Heart left ventricle (tissue), 16 donors: ENCODE results near the gene MRPL17. TPM values are rescaled to one million over a fixed set of nuclear protein-coding genes. Genes with fewer than 3 reads are reported as not detected.
A peak's percentile ranks its signal among the peaks of the same experiment; 100 is the strongest.

ENCODE experiments used
- ATAC-seq, 4 donors: fragments of 200-7000 bp; cut with Tn5 transposase; one replicate each; pipeline ENCODE4 v1.9.1; 2020 to 2022; ENCODE audit warnings: moderate library complexity in 4 of 4, mild to moderate bottlenecking in 3 of 4, moderate number of reproducible peaks in 1 of 4
- DNase-seq, 5 donors: peaks; one replicate each; pipeline ENCODE4 v3.0.0-alpha.2; 2020
- H3K27ac ChIP-seq, 12 donors: fragments of 200-600 bp; sonication (generic) in 4 of 12; one replicate each; pipeline versions ENCODE4 v1.5.0 to v1.8.0; 2016 to 2022; ENCODE audit warnings: mild to moderate bottlenecking in 2 of 12
- H3K27me3 ChIP-seq, 9 donors: fragments of 200-600 bp; sonication (generic) in 2 of 9; one replicate each; pipeline versions ENCODE4 v1.5.1 to v1.8.0; 2016 to 2022; ENCODE audit warnings: mild to moderate bottlenecking in 3 of 9
- H3K36me3 ChIP-seq, 9 donors: fragments of 200-600 bp; sonication (generic) in 2 of 9; one replicate each; pipeline versions ENCODE4 v1.5.0 to v1.8.0; 2018 to 2022; ENCODE audit warnings: mild to moderate bottlenecking in 2 of 9
- H3K4me1 ChIP-seq, 12 donors: fragments of 200-600 bp; sonication (generic) in 4 of 12; one replicate each; pipeline versions ENCODE4 v1.5.0 to v1.8.0; 2016 to 2022; ENCODE audit warnings: mild to moderate bottlenecking in 3 of 12
- H3K4me3 ChIP-seq, 12 donors: fragments of 200-600 bp; sonication (generic) in 4 of 12; one replicate each; pipeline versions ENCODE4 v1.5.0 to v1.8.0; 2017 to 2022; ENCODE audit warnings: mild to moderate bottlenecking in 9 of 12, moderate library complexity in 4 of 12
- H3K9me3 ChIP-seq, 12 donors: fragments of 200-600 bp; sonication (generic) in 4 of 12; one replicate each; pipeline versions ENCODE4 v1.5.0 to v1.8.0; 2016 to 2022; ENCODE audit warnings: mild to moderate bottlenecking in 1 of 12
- POLR2A ChIP-seq, 2 donors: fragments of 450-650 bp; IDR thresholded peaks; one replicate each; pipeline ENCODE4 v1.6.1; 2017; ENCODE audit warnings: antibody characterized with exemption in 2 of 2, mild to moderate bottlenecking in 2 of 2, moderate library complexity in 2 of 2
- WGBS, 4 donors: extraction: QIAGEN DNeasy Blood & Tissue Kit in 2 of 4; methylation state at CpG; one replicate each; pipeline versions ENCODE4 v1.1.5 to v1.1.7; 2013 to 2018; 5-methylcytosine and 5-hydroxymethylcytosine counted together
- intact Hi-C, 10 donors: fragments of 100-400 bp; cut with DNase I; formaldehyde crosslinking; loops; one replicate each; pipeline versions ENCODE4 v1.11.1 to v1.14.2; 2022
- polyA plus RNA-seq, 2 donors: library from polyadenylated mRNA; stranded (reverse); fragments of 200-250 nt; gene quantifications; one replicate each; pipeline ENCODE4 v1.2.3, GENCODE V29; 2013
- total RNA-seq, 9 donors: library from RNA; depleted of rRNA in 2 of 9; stranded (reverse); fragments of >200 nt in 2 of 9; fragmentation: NEBNext Ultra II Directional in 3 of 9; extraction: Animal tissue kit (Norgen Biotek cat#: 25700) in 3 of 9; gene quantifications; one replicate each; pipeline versions ENCODE4 v1.1.0 to v1.2.4, GENCODE V29; 2016 to 2023
- TF ChIP-seq, protein P1 (sequence below), 12 donors: fragments of 200-600 bp; sonication (generic) in 4 of 12; IDR thresholded peaks; one replicate each; pipeline versions ENCODE4 v1.5.0 to v1.8.0; 2018 to 2022; ENCODE audit warnings: antibody characterized with exemption in 12 of 12, mild to moderate bottlenecking in 5 of 12
- donor health status: ischemic (EF 13 %, LVEDD 7.1; RV severe dilation, severe dysfunction).
- donor health status: healthy with polysubstance abuse.
- donor health status: DM: no; HTN: yes; CAD: no.
- donor health status: DM: no; HTN: no; CAD: no.
- donor health status: ischemic (EF 25% LVEDD 6.9; RV normal size, moderate dysfunction).
- donor health status: ischemic (EF 25% LVEDD 5.7; RV mildly dilated, moderate dysfunction).
- donor health status: healthy.
- donor health status: DM: yes; HTN: yes; CAD: no.
- donor health status: ischemic (EF 35%, LVEDD 5.7; RV mildly dilated, moderate dysfunction).
- donor health status: nonischemic (EF 11% LVEDD 7.7; RV severe dilation, severe dysfunction).
- donor health status: DM: yes; HTN: yes; CAD: no.
- donor health status: PGD.
- donor health status: ischemic (EF 29% LVEDD 5.4; RV normal size, mild dysfunction).
- donor health status: nonischemic (EF 23%, LVEDD 6.1; RV moderate dilation, normal function).

MRPL17 gene
- total and polyA plus RNA-seq, 11 donors, result 31.0 to 70.9 (median 53.5) TPM

DNA sequence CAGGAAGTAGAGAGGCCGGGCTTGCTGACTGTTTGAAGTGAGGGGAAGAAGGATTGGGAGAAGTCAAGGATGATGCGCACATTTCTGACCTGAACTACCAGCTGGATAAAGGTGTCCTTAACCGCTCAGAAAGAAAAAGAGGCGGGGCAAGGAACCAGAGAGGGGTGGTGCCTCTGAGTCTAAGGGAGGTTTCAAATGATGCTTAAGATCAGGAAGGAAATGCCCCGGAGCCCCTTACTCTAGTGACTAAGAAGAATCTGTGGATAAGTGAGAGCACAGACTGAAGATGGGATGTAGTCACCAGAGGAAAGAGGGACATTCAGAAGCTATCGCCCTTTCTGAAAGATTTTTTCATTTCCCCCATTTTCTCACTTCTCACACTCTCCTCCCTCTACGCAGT is 40.2 kb downstream of the MRPL17 start:
- peaks cover 0 to 66% (median 46%) of the 10 kb centered on the region in 12 donors for H3K4me1 ChIP-seq

DNA sequence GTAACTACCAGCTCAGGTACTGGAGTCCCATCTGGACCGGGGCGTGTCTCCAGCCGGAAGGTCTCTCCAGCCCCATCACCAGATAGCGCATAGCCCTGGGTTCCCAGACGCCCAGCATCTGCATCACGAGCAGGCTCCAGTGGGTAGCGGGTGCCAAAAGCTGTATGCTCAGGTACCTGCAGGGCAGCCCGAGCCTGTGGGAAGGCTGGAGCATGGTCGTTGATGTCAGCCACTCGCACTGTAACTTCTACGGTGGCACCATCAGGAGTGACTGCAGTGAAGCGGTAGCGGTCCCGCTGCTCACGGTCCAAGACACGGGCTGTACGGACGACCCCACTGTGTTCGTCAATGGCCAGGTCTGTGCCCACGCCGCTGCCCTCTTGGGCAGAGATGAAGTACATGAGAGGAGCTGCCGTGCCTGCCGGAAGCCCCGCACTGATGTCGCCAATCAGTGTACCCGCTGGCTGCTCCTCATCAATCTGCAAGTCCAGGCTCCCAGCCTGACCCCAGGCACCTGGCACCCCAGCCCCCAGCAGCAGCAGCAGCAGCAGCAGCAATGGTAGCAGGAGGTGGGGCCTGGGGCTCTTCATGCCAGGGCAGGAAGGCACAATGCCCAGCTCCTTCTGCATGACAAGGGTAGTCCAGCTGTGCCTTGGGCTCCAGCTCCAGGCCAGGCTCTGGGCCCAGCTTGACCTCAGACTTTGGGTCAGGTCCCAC is 42.0 kb downstream of the MRPL17 start:
- no peak for TF ChIP-seq POLR2A (IDR thresholded peaks at IDR 0.05)
- TF ChIP-seq, protein P1, sequence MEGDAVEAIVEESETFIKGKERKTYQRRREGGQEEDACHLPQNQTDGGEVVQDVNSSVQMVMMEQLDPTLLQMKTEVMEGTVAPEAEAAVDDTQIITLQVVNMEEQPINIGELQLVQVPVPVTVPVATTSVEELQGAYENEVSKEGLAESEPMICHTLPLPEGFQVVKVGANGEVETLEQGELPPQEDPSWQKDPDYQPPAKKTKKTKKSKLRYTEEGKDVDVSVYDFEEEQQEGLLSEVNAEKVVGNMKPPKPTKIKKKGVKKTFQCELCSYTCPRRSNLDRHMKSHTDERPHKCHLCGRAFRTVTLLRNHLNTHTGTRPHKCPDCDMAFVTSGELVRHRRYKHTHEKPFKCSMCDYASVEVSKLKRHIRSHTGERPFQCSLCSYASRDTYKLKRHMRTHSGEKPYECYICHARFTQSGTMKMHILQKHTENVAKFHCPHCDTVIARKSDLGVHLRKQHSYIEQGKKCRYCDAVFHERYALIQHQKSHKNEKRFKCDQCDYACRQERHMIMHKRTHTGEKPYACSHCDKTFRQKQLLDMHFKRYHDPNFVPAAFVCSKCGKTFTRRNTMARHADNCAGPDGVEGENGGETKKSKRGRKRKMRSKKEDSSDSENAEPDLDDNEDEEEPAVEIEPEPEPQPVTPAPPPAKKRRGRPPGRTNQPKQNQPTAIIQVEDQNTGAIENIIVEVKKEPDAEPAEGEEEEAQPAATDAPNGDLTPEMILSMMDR (IDR thresholded peaks at IDR 0.05), result no peak
- Histone ChIP-seq H3K4me1 (peaks cover 0 to 66% (median 45%) of the 10 kb centered on the region in 12 donors), H3K4me3 (no peak overlapping the region), H3K27ac (no peak overlapping the region), H3K27me3 (no peaks in the 10 kb centered on the region), H3K9me3 (no peaks in the 10 kb centered on the region), H3K36me3 (peaks cover 0 to 22% (median 0%) of the 10 kb centered on the region in 9 donors)
- intact Hi-C loops, result no loop called here
- peak in 1 of 5 donors; percentile 54 for DNase-seq
- WGBS, 4 donors, result 95 to 97% (median 96%) methylated on average over 24 to 26 of the region's 26 CpGs
- ATAC-seq, result no peak

More for the DNA sequence above, 40.2 kb downstream of the MRPL17 start:
- ATAC-seq (no peak), DNase-seq (no peak)
- H3K4me3 ChIP-seq, result no peak overlapping the region
- TF ChIP-seq POLR2A (IDR thresholded peaks at IDR 0.05), result no peak
- TF ChIP-seq, protein P1 (IDR thresholded peaks at IDR 0.05), result no peak
- no peaks in the 10 kb centered on the region for H3K27me3 ChIP-seq
- peaks cover 0 to 22% (median 0%) of the 10 kb centered on the region in 9 donors for H3K36me3 ChIP-seq
- WGBS, 4 donors, result 85 to 89% (median 88%) methylated on average over 7 of the region's 7 CpGs
- H3K27ac ChIP-seq, result no peak overlapping the region
- intact Hi-C loops, result no loop called here
- H3K9me3 ChIP-seq, result no peaks in the 10 kb centered on the region

DNA sequence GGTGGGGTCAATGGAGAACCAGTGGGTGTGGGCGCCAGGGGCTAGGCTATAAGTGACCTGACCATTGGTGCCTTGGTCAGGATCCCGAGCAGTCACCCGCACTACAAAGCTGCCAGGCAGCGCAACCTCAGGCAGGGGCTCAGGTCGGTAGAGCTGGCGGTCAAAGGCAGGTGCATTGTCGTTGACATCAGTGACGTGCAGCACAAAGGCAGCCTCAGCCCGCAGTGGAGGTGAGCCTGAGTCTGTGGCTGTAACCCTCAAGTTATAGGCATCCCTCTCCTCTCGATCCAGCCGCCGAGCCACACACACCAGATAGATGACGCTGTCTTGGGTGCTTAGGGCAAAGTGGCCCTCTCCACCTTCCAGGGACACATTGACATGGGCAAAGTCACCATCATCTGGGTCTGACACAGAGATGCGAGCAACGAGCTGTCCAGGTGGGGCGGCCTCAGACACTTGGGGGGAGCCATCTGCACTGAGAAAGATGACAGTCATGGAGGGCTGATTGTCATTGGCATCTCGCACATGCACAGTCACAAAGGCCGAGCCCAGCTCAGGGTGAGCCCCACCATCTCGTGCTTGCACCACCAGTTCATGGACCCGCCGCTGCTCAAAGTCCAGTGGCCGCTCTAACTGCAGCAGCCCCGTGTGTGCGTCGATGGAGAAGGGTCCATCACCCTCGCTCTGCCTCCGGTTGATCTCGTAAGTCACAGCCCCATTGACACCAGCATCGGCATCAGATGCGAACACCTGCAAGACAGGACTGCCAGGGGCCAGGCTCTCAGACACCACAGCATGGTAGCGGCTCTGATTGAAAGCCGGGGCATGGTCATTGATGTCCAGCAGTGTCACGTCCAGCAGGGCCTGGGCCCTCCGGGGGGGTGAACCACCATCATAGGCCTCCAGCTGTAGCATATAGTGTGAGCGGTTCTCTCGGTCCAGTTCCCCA is 42.8 kb downstream of the MRPL17 start:
- Histone ChIP-seq H3K27ac (no peak overlapping the region), H3K27me3 (no peaks in the 10 kb centered on the region), H3K9me3 (no peaks in the 10 kb centered on the region), H3K36me3 (peaks cover 0 to 22% (median 0%) of the 10 kb centered on the region in 9 donors), H3K4me3 (no peak overlapping the region), H3K4me1 (peaks cover 0 to 66% (median 45%) of the 10 kb centered on the region in 12 donors)
- DNase-seq (peak in 1 of 5 donors; percentile 54), ATAC-seq (no peak)
- no peak for TF ChIP-seq POLR2A (IDR thresholded peaks at IDR 0.05)
- TF ChIP-seq, protein P1 (IDR thresholded peaks at IDR 0.05), result no peak
- WGBS, 4 donors, result 95 to 97% (median 95%) methylated on average over 21 to 36 of the region's 36 CpGs
- intact Hi-C loops, result no loop called here

DNA sequence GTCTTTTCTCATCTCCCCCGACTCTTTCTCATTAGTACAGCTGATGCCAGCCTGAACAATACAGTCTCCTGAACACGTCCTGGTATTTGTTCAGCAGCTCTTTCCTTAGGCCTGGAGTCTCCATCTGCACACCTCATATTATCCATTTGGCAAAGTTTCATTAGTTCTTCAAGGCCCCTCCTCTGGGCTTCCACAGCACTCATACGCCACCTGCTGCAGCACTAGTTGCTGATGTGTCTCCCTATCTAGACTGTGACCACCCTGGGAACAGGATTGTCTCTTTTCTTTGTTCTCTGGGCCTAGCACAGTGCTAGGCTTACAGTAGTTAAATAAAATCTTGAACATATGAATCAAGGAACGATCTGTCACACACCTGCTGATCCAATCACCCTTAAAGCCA is 44.7 kb downstream of the MRPL17 start:
- Histone ChIP-seq H3K27ac (peak overlapping the region in 7 of 12 donors; percentile 2 to 47 (median 40)), H3K9me3 (no peaks in the 10 kb centered on the region), H3K36me3 (peaks cover 0 to 23% (median 5%) of the 10 kb centered on the region in 9 donors), H3K4me3 (no peak overlapping the region), H3K4me1 (peaks cover 0 to 77% (median 56%) of the 10 kb centered on the region in 12 donors), H3K27me3 (no peaks in the 10 kb centered on the region)
- TF ChIP-seq, protein P1 (IDR thresholded peaks at IDR 0.05), result no peak
- TF ChIP-seq POLR2A (IDR thresholded peaks at IDR 0.05), result no peak
- intact Hi-C loops, result loop anchor here in 1 of 10 donors (2.0 kb wide), 1 partner anchor 20 kb away; the partner anchor contains the start of gene TPP1
- ATAC-seq (no peak), DNase-seq (no peak)
- 63 to 69% (median 67%) methylated on average over 4 of the region's 4 CpGs for WGBS, 4 donors
